HCT116 (cell line): ENCODE results near the gene SLC12A7. TPM values are rescaled to one million over a fixed set of nuclear protein-coding genes. Genes with fewer than 3 reads are reported as not detected.

ENCODE experiments used
- ATAC-seq: fragments of 200-7000 bp; cut with Tn5 transposase; 2 replicates; pipeline ENCODE4 v1.9.1; 2020; ENCODE audit warnings: mild to moderate bottlenecking, moderate library complexity
- BruUV-seq: library from RNA; stranded (reverse); fragments of 400-500 nt; replicated peaks from 2 replicates; lab custom pipeline; 2021; lab: Mats Ljungman, UMichigan
- CTCF ChIA-PET: fragments of 300-600 bp; sonication (Branson Sonifier 250); formaldehyde crosslinking; loops from one replicate; lab custom pipeline; 2021; ENCODE audit warnings: antibody characterized with exemption; lab: Charles Lee
- POLR2A ChIA-PET: fragments of 300-600, 350-600 bp; sonication (Branson Sonifier 250); formaldehyde crosslinking; loops from one replicate; lab custom pipeline; 2021; ENCODE audit warnings: antibody characterized with exemption; lab: Charles Lee
- RAD21 ChIA-PET, 2 experiments: fragments of 300-600 bp; sonication (Branson Sonifier 250); formaldehyde crosslinking; loops; one replicate each; lab custom pipeline; 2023; ENCODE audit warnings: low total read pairs in 2 of 2; ENCODE audit not compliant: uncharacterized antibody in 2 of 2, unreplicated experiment in 2 of 2, low non-redundant PET in 1 of 2; lab: Charles Lee
- DNase-seq: peaks from one replicate; pipeline ENCODE4 v3.0.0-alpha.2; 2010; ENCODE audit warnings: low read depth, low spot score
- H2AFZ ChIP-seq: fragments of 200-600 bp; shearing (Covaris generic), sonication (generic); 2 replicates; pipeline ENCODE4 v1.6.1; 2017; ENCODE audit warnings: low read depth, mixed run types, mixed read lengths, antibody characterized with exemption, low read length; ENCODE audit not compliant: poor library complexity, severe bottlenecking
- H3K27ac ChIP-seq: 2 replicates; pipeline ENCODE4 v1.5.1; 2012; ENCODE audit warnings: low read depth, low read length
- H3K27me3 ChIP-seq: fragments of 200-600 bp; sonication (generic); 2 replicates; pipeline ENCODE4 v1.6.1; 2016; ENCODE audit warnings: mixed run types, low read length, mixed read lengths; ENCODE audit not compliant: insufficient read depth
- H3K36me3 ChIP-seq, 2 experiments: fragments of 200-500 bp in 1 of 2; fragments of 200-600 bp in 1 of 2; sonication (Bioruptor generic) in 1 of 2; sonication (generic) in 1 of 2; 2 replicates each; pipeline versions ENCODE4 v1.5.1 to v1.6.1; 2014 to 2016; ENCODE audit warnings: low read length in 2 of 2, inconsistent platforms in 1 of 2, mixed read lengths in 1 of 2, mixed run types in 1 of 2; ENCODE audit not compliant: insufficient read depth in 2 of 2, control insufficient read depth in 1 of 2
- H3K4me1 ChIP-seq, 2 experiments: fragments of 200-600 bp in 1 of 2; sonication (generic) in 1 of 2; 2 replicates each; pipeline versions ENCODE4 v1.5.1 to v1.6.1; 2012 to 2017; ENCODE audit warnings: low read length in 2 of 2, inconsistent platforms in 1 of 2, mild to moderate bottlenecking in 1 of 2, mixed read lengths in 1 of 2, mixed run types in 1 of 2, moderate library complexity in 1 of 2; ENCODE audit not compliant: insufficient read depth in 2 of 2, control insufficient read depth in 1 of 2
- H3K4me2 ChIP-seq: fragments of 200-600 bp; sonication (generic); 2 replicates; pipeline ENCODE4 v1.6.1; 2017; ENCODE audit warnings: mixed run types, low read length, mixed read lengths
- H3K4me3 ChIP-seq, 2 experiments: fragments of 200-600 bp in 1 of 2; sonication (generic) in 1 of 2; replicated peaks in 1 of 2; 2 replicates each; pipeline ENCODE4 v1.5.1; 2011 to 2016; ENCODE audit warnings: low read length in 2 of 2, control low read depth in 1 of 2, low read depth in 1 of 2, mild to moderate bottlenecking in 1 of 2, mixed read lengths in 1 of 2, mixed run types in 1 of 2
- H3K79me2 ChIP-seq: fragments of 200-600 bp; sonication (generic); 2 replicates; pipeline ENCODE4 v1.6.1; 2017; ENCODE audit warnings: mild to moderate bottlenecking, mixed run types, low read length, moderate library complexity, mixed read lengths; ENCODE audit not compliant: insufficient read depth
- H3K9ac ChIP-seq: fragments of 200-600 bp; sonication (generic); 2 replicates; pipeline ENCODE4 v1.6.1; 2016; ENCODE audit warnings: low read length, mixed read lengths
- H3K9me2 ChIP-seq: fragments of 200-600 bp; sonication (generic), shearing (Covaris generic); 2 replicates; pipeline ENCODE4 v1.6.1; 2017; ENCODE audit warnings: mixed run types, mild to moderate bottlenecking, moderate library complexity; ENCODE audit not compliant: insufficient read depth
- H3K9me3 ChIP-seq, 2 experiments: fragments of 200-500 bp in 1 of 2; fragments of 200-600 bp in 1 of 2; sonication (Bioruptor generic) in 1 of 2; sonication (generic) in 1 of 2; 2 replicates each; pipeline ENCODE4 v1.6.1; 2014 to 2017; ENCODE audit warnings: low read length in 2 of 2, mixed read lengths in 2 of 2, inconsistent platforms in 1 of 2, low read depth in 1 of 2, mild to moderate bottlenecking in 1 of 2, mixed run types in 1 of 2, moderate library complexity in 1 of 2; ENCODE audit not compliant: control insufficient read depth in 1 of 2, insufficient read depth in 1 of 2
- H4K20me1 ChIP-seq: fragments of 200-600 bp; sonication (generic), shearing (Covaris generic); 2 replicates; pipeline ENCODE4 v1.6.1; 2017; ENCODE audit warnings: mixed run types, mild to moderate bottlenecking, moderate library complexity; ENCODE audit not compliant: insufficient read depth
- ATF3 ChIP-seq: IDR thresholded peaks from 2 replicates; pipeline ENCODE4 v1.6.1; 2012
- CEBPB ChIP-seq: IDR thresholded peaks from 2 replicates; pipeline ENCODE4 v1.6.1; 2012; ENCODE audit warnings: low read depth
- EGR1 ChIP-seq: IDR thresholded peaks from 2 replicates; pipeline ENCODE4 v1.6.1; 2012; ENCODE audit warnings: low read depth
- EZH2 ChIP-seq: fragments of 200-600 bp; sonication (generic); IDR thresholded peaks from 2 replicates; pipeline ENCODE4 v1.6.1; 2017; ENCODE audit warnings: antibody characterized with exemption, mixed run types
- EZH2phosphoT487 ChIP-seq: fragments of 200-600 bp; IDR thresholded peaks from 2 replicates; pipeline ENCODE4 v1.6.1; 2018; ENCODE audit warnings: antibody characterized with exemption, borderline replicate concordance
- FOSL1 ChIP-seq: IDR thresholded peaks from 2 replicates; pipeline ENCODE4 v1.6.1; 2012; ENCODE audit warnings: low read depth
- JUND ChIP-seq: IDR thresholded peaks from 2 replicates; pipeline ENCODE4 v1.6.1; 2012
- MAX ChIP-seq: IDR thresholded peaks from 2 replicates; pipeline ENCODE4 v1.6.1; 2012
- POLR2A ChIP-seq: IDR thresholded peaks from 2 replicates; pipeline ENCODE4 v1.7.0; 2011; ENCODE audit warnings: borderline replicate concordance; ENCODE audit not compliant: insufficient read depth, insufficient read length; ENCODE audit errors: extremely low read depth
- POLR2AphosphoS5 ChIP-seq: IDR thresholded peaks from 2 replicates; pipeline ENCODE4 v1.6.1; 2011; ENCODE audit warnings: mild to moderate bottlenecking, low read depth, low read length, moderate library complexity
- RAD21 ChIP-seq: IDR thresholded peaks from 2 replicates; pipeline ENCODE4 v1.6.1; 2012; ENCODE audit warnings: low read depth, mild to moderate bottlenecking
- SIN3A ChIP-seq: IDR thresholded peaks from 2 replicates; pipeline ENCODE4 v1.6.1; 2012; ENCODE audit warnings: low read depth
- SRF ChIP-seq: IDR thresholded peaks from 2 replicates; pipeline ENCODE4 v1.6.1; 2012; ENCODE audit warnings: low read depth
- TCF7L2 ChIP-seq: IDR thresholded peaks from 2 replicates; pipeline ENCODE4 v1.7.0; 2011; ENCODE audit warnings: borderline replicate concordance, inconsistent platforms; ENCODE audit not compliant: insufficient read depth, insufficient read length; ENCODE audit errors: extremely low read depth
- YY1 ChIP-seq: IDR thresholded peaks from 2 replicates; pipeline ENCODE4 v1.6.1; 2011; ENCODE audit warnings: low read length, low read depth, moderate library complexity, mild to moderate bottlenecking; ENCODE audit not compliant: insufficient replicate concordance; ENCODE audit errors: extremely low read depth
- ZFX ChIP-seq: fragments of 450-650 bp; IDR thresholded peaks from 2 replicates; pipeline ENCODE4 v1.6.1; 2017
- ZNF274 ChIP-seq: fragments of 200-500 bp; sonication (Bioruptor generic); IDR thresholded peaks from 2 replicates; pipeline ENCODE4 v1.6.1; 2014; ENCODE audit warnings: mild to moderate bottlenecking, low read depth, low read length, inconsistent platforms
- intact Hi-C: fragments of 100-400 bp; cut with micrococcal nuclease; formaldehyde crosslinking; loops from 2 replicates; pipeline ENCODE4 v1.10.0; 2022
- total RNA-seq: library from RNA; stranded (reverse); gene quantifications from one replicate; pipeline ENCODE4 v1.2.1, GENCODE V29; 2021; ENCODE audit not compliant: unreplicated experiment

Gene SLC12A7
- total RNA-seq, 1 experiment from 2014 or later: 29.6 TPM

GRCh38 chr5:1095990-1096363, 15.9 kb downstream of the SLC12A7 start:
- Histone ChIP-seq H3K27me3 (no peaks in the 10 kb centered on the region), H3K27ac (no peak overlapping the region), H3K9ac (no peak overlapping the region), H3K36me3 (peaks cover 4 to 5% of the 10 kb centered on the region in 2 experiments; a peak in 1 of 4 replicates), H3K9me3 (no peaks in the 10 kb centered on the region), H3K4me3 (no peak overlapping the region), H3K4me2 (no peak overlapping the region), H3K79me2 (no peaks in the 10 kb centered on the region; the same call in 1 of the 2 replicates), H2AFZ (no peak overlapping the region), H3K4me1 (no peaks in the 10 kb centered on the region), H3K9me2 (no peaks in the 10 kb centered on the region), H4K20me1 (no peaks in the 10 kb centered on the region)
- BruUV-seq: no TSS peak
- DNase-seq (no peak), ATAC-seq (no peak)
- CTCF ChIA-PET: no interaction called here
- intact Hi-C loops: no loop called here
- RAD21 ChIA-PET: no interaction called here
- POLR2A ChIA-PET: no interaction called here
- TF ChIP-seq ZNF274 (no peak), EGR1 (no peak), TCF7L2 (no peak), POLR2A (no peak), POLR2AphosphoS5 (no peak), CEBPB (no peak), JUND (no peak), EZH2phosphoT487 (no peak), FOSL1 (no peak), YY1 (no peak), ZFX (no peak), RAD21 (no peak), SRF (no peak), ATF3 (no peak), EZH2 (no peak), MAX (no peak), SIN3A (no peak)
